ENCODE data around the gene SCGB1C2. TPM values are rescaled to one million over a fixed set of nuclear protein-coding genes. Genes with fewer than 3 reads are reported as not detected.
A peak's percentile ranks its signal among the peaks of the same experiment; 100 is the strongest.
"Not testable (repeated sequence)": the region's sequence is repeated elsewhere in the genome, so short reads cannot be mapped to it uniquely, and the experiment has no call there.

Gene SCGB1C2
- polyA plus RNA-seq (2013), result not detected

- H3K36me3 ChIP-seq (ENCODE audit: control insufficient read depth in 4 of 4, insufficient read depth in 4 of 4, low read length in 3 of 4); POLR2A ChIA-PET; H3K4me1 ChIP-seq (ENCODE audit: control extremely low read depth in 1 of 4, control insufficient read depth in 4 of 4, insufficient read depth in 4 of 4, low read length in 3 of 4); CTCF ChIA-PET; H3K27ac ChIP-seq (ENCODE audit: insufficient read depth in 1 of 2, low read depth in 1 of 2, low read length in 2 of 2, poor library complexity in 1 of 2, severe bottlenecking in 2 of 2); H3K27me3 ChIP-seq (replicated peaks in 2 of 5; ENCODE audit: control insufficient read depth in 4 of 5, insufficient read depth in 5 of 5, low read length in 4 of 5); H3K4me3 ChIP-seq (ENCODE audit: control insufficient read depth in 1 of 7, extremely low read depth in 1 of 7, insufficient read depth in 4 of 7, low read depth in 2 of 7, low read length in 6 of 7); H3K9me3 ChIP-seq (ENCODE audit: control extremely low read depth in 1 of 5, control insufficient read depth in 4 of 5, insufficient read depth in 2 of 5, low read depth in 1 of 5, low read length in 4 of 5); DNase-seq: not testable (repeated sequence)
- 100% methylated on average over 1 of the region's 16 CpGs for WGBS (ENCODE audit: insufficient coverage)
These were observed at the start of gene SCGB1C2 for GRCh38 chr17:137166-137807. TSS of gene SCGB1C2 (plus strand) at chr17:137569. CDS start at chr17:137591, 22 bp downstream.

- no CpG with 5 or more reads among the region's 5 CpGs for WGBS (ENCODE audit: insufficient coverage)
- H3K4me1 ChIP-seq (ENCODE audit: control extremely low read depth in 1 of 4, control insufficient read depth in 4 of 4, insufficient read depth in 4 of 4, low read length in 3 of 4); H3K27ac ChIP-seq (ENCODE audit: insufficient read depth in 1 of 2, low read depth in 1 of 2, low read length in 2 of 2, poor library complexity in 1 of 2, severe bottlenecking in 2 of 2); H3K36me3 ChIP-seq (ENCODE audit: control insufficient read depth in 4 of 4, insufficient read depth in 4 of 4, low read length in 3 of 4); CTCF ChIA-PET; POLR2A ChIA-PET; H3K9me3 ChIP-seq (ENCODE audit: control extremely low read depth in 1 of 5, control insufficient read depth in 4 of 5, insufficient read depth in 2 of 5, low read depth in 1 of 5, low read length in 4 of 5); H3K27me3 ChIP-seq (replicated peaks in 2 of 5; ENCODE audit: control insufficient read depth in 4 of 5, insufficient read depth in 5 of 5, low read length in 4 of 5): not testable (repeated sequence)
- peak overlapping the region in 1 of 7 experiments; percentile 26 for H3K4me3 ChIP-seq (ENCODE audit: control insufficient read depth in 1 of 7, extremely low read depth in 1 of 7, insufficient read depth in 4 of 7, low read depth in 2 of 7, low read length in 6 of 7)
- peak in 2 of 3 donors; percentile 23 to 55 for DNase-seq
These were observed 24.3 kb upstream of the SCGB1C2 start for GRCh38 chr17:113111-113510.

GRCh38 chr17:118339-118917 is 18.9 kb upstream of the SCGB1C2 start:
- CTCF ChIA-PET; H3K27me3 ChIP-seq (replicated peaks in 2 of 5; ENCODE audit: control insufficient read depth in 4 of 5, insufficient read depth in 5 of 5, low read length in 4 of 5); H3K27ac ChIP-seq (ENCODE audit: insufficient read depth in 1 of 2, low read depth in 1 of 2, low read length in 2 of 2, poor library complexity in 1 of 2, severe bottlenecking in 2 of 2); H3K4me1 ChIP-seq (ENCODE audit: control extremely low read depth in 1 of 4, control insufficient read depth in 4 of 4, insufficient read depth in 4 of 4, low read length in 3 of 4); H3K9me3 ChIP-seq (ENCODE audit: control extremely low read depth in 1 of 5, control insufficient read depth in 4 of 5, insufficient read depth in 2 of 5, low read depth in 1 of 5, low read length in 4 of 5); H3K36me3 ChIP-seq (ENCODE audit: control insufficient read depth in 4 of 4, insufficient read depth in 4 of 4, low read length in 3 of 4); H3K4me3 ChIP-seq (ENCODE audit: control insufficient read depth in 1 of 7, extremely low read depth in 1 of 7, insufficient read depth in 4 of 7, low read depth in 2 of 7, low read length in 6 of 7); POLR2A ChIA-PET: not testable (repeated sequence)
- WGBS (ENCODE audit: insufficient coverage), result no CpG with 5 or more reads among the region's 20 CpGs
- DNase-seq, result peak in 1 of 3 donors; percentile 74

GRCh38 chr17:133932-134331 is 3.4 kb upstream of the SCGB1C2 start:
- H3K9me3 ChIP-seq (ENCODE audit: control extremely low read depth in 1 of 5, control insufficient read depth in 4 of 5, insufficient read depth in 2 of 5, low read depth in 1 of 5, low read length in 4 of 5); DNase-seq; POLR2A ChIA-PET; H3K27me3 ChIP-seq (replicated peaks in 2 of 5; ENCODE audit: control insufficient read depth in 4 of 5, insufficient read depth in 5 of 5, low read length in 4 of 5); H3K4me3 ChIP-seq (ENCODE audit: control insufficient read depth in 1 of 7, extremely low read depth in 1 of 7, insufficient read depth in 4 of 7, low read depth in 2 of 7, low read length in 6 of 7); CTCF ChIA-PET; H3K4me1 ChIP-seq (ENCODE audit: control extremely low read depth in 1 of 4, control insufficient read depth in 4 of 4, insufficient read depth in 4 of 4, low read length in 3 of 4); H3K36me3 ChIP-seq (ENCODE audit: control insufficient read depth in 4 of 4, insufficient read depth in 4 of 4, low read length in 3 of 4); H3K27ac ChIP-seq (ENCODE audit: insufficient read depth in 1 of 2, low read depth in 1 of 2, low read length in 2 of 2, poor library complexity in 1 of 2, severe bottlenecking in 2 of 2): not testable (repeated sequence)
- no CpG with 5 or more reads among the region's 40 CpGs for WGBS (ENCODE audit: insufficient coverage)

- H3K27me3 ChIP-seq (replicated peaks in 2 of 5; ENCODE audit: control insufficient read depth in 4 of 5, insufficient read depth in 5 of 5, low read length in 4 of 5); H3K4me3 ChIP-seq (ENCODE audit: control insufficient read depth in 1 of 7, extremely low read depth in 1 of 7, insufficient read depth in 4 of 7, low read depth in 2 of 7, low read length in 6 of 7); CTCF ChIA-PET; H3K36me3 ChIP-seq (ENCODE audit: control insufficient read depth in 4 of 4, insufficient read depth in 4 of 4, low read length in 3 of 4); H3K4me1 ChIP-seq (ENCODE audit: control extremely low read depth in 1 of 4, control insufficient read depth in 4 of 4, insufficient read depth in 4 of 4, low read length in 3 of 4); H3K27ac ChIP-seq (ENCODE audit: insufficient read depth in 1 of 2, low read depth in 1 of 2, low read length in 2 of 2, poor library complexity in 1 of 2, severe bottlenecking in 2 of 2); H3K9me3 ChIP-seq (ENCODE audit: control extremely low read depth in 1 of 5, control insufficient read depth in 4 of 5, insufficient read depth in 2 of 5, low read depth in 1 of 5, low read length in 4 of 5); POLR2A ChIA-PET; DNase-seq: not testable (repeated sequence)
- no CpG with 5 or more reads among the region's 25 CpGs for WGBS (ENCODE audit: insufficient coverage)
These were observed 3.0 kb upstream of the SCGB1C2 start for GRCh38 chr17:134332-134785.

- H3K4me3 ChIP-seq (ENCODE audit: control insufficient read depth in 1 of 7, extremely low read depth in 1 of 7, insufficient read depth in 4 of 7, low read depth in 2 of 7, low read length in 6 of 7); H3K36me3 ChIP-seq (ENCODE audit: control insufficient read depth in 4 of 4, insufficient read depth in 4 of 4, low read length in 3 of 4); H3K9me3 ChIP-seq (ENCODE audit: control extremely low read depth in 1 of 5, control insufficient read depth in 4 of 5, insufficient read depth in 2 of 5, low read depth in 1 of 5, low read length in 4 of 5); POLR2A ChIA-PET; CTCF ChIA-PET; H3K27ac ChIP-seq (ENCODE audit: insufficient read depth in 1 of 2, low read depth in 1 of 2, low read length in 2 of 2, poor library complexity in 1 of 2, severe bottlenecking in 2 of 2); H3K27me3 ChIP-seq (replicated peaks in 2 of 5; ENCODE audit: control insufficient read depth in 4 of 5, insufficient read depth in 5 of 5, low read length in 4 of 5); H3K4me1 ChIP-seq (ENCODE audit: control extremely low read depth in 1 of 4, control insufficient read depth in 4 of 4, insufficient read depth in 4 of 4, low read length in 3 of 4); DNase-seq: not testable (repeated sequence)
- WGBS (ENCODE audit: insufficient coverage), result no CpG with 5 or more reads among the region's 6 CpGs
These were observed 2.3 kb upstream of the SCGB1C2 start for GRCh38 chr17:135022-135421.

- H3K27ac ChIP-seq (ENCODE audit: insufficient read depth in 1 of 2, low read depth in 1 of 2, low read length in 2 of 2, poor library complexity in 1 of 2, severe bottlenecking in 2 of 2); POLR2A ChIA-PET; CTCF ChIA-PET; H3K4me1 ChIP-seq (ENCODE audit: control extremely low read depth in 1 of 4, control insufficient read depth in 4 of 4, insufficient read depth in 4 of 4, low read length in 3 of 4); H3K9me3 ChIP-seq (ENCODE audit: control extremely low read depth in 1 of 5, control insufficient read depth in 4 of 5, insufficient read depth in 2 of 5, low read depth in 1 of 5, low read length in 4 of 5); H3K27me3 ChIP-seq (replicated peaks in 2 of 5; ENCODE audit: control insufficient read depth in 4 of 5, insufficient read depth in 5 of 5, low read length in 4 of 5); H3K4me3 ChIP-seq (ENCODE audit: control insufficient read depth in 1 of 7, extremely low read depth in 1 of 7, insufficient read depth in 4 of 7, low read depth in 2 of 7, low read length in 6 of 7); DNase-seq; H3K36me3 ChIP-seq (ENCODE audit: control insufficient read depth in 4 of 4, insufficient read depth in 4 of 4, low read length in 3 of 4): not testable (repeated sequence)
- WGBS (ENCODE audit: insufficient coverage), result no CpG with 5 or more reads among the region's 1 CpG
These were observed 1.5 kb upstream of the SCGB1C2 start for GRCh38 chr17:135895-136294.
